GM21786 (cell line): ENCODE data around the gene PACS1.

Experiments used
- ATAC-seq: cut with Tn5 transposase; IDR thresholded peaks from one replicate; pipeline ENCODE4 v1.9.1; 2021; ENCODE audit not compliant: unreplicated experiment

The PACS1 gene

DNA sequence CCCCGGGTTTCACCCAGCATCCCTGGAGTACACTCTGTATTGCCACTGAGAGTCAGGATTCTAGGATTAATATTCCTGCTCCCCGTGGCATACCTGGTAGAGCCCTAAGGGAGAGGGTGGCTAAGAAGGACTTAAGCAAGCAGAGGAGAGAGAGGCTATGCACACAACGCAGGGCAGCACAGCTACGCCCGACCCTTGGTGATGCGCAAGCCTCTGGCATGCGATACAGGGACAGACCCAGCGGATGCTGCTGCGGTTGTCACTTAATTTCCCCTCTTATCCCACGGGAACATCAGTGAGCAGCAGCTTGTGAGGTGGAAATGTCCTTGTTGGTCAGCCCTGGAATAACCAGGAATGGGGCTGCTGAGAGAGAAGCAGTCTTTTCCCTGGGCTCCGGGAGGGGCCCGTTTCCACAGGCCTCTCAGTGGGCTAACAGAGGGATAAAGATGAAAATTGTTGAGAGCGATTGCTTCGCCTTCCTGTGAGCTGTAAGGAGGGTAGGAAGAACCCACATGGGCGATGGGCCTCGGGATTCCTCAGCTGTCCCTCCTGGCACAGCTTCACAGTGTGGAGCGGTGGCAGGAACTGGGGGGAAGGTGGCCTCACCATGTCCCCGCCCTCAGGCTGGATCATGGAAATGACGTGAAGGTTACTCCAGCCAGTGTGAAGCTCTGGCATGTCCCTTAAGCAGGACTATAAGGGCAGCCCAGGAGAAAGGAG, 149.9 kb downstream of the PACS1 start:
- ATAC-seq: no peak

DNA sequence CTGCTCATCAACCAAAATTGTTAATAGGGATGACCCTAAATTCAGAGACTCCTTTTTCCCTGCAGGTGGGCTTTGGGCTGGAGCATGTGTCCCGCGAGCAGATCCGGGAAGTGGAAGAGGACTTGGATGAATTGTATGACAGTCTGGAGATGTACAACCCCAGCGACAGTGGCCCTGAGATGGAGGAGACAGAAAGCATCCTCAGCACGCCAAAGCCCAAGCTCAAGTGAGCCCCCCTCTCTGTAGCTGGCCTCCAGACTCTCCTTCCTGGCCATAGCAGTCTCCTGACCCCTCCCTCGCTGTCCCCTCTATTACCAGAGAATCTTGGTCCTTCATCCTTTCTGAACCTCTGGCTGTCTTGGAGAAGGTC, 150.5 kb downstream of the PACS1 start:
- no peak for ATAC-seq

DNA sequence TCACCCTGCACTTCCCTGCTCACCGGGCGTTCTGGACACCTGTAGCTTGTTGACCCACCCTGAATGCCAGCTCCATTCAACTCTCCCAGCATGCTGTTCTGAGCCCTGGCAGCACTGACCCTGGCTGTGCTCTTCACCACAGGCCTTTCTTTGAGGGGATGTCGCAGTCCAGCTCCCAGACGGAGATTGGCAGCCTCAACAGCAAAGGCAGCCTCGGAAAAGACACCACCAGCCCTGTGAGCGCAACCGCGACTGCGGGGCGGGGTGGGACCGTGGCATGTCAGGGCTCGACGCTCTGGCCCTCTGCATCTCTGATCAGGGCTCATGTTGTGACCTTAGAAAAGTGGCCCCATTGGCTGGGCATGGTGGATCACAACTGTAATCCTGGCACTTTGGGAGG, 150.9 kb downstream of the PACS1 start:
- ATAC-seq: no peak

DNA sequence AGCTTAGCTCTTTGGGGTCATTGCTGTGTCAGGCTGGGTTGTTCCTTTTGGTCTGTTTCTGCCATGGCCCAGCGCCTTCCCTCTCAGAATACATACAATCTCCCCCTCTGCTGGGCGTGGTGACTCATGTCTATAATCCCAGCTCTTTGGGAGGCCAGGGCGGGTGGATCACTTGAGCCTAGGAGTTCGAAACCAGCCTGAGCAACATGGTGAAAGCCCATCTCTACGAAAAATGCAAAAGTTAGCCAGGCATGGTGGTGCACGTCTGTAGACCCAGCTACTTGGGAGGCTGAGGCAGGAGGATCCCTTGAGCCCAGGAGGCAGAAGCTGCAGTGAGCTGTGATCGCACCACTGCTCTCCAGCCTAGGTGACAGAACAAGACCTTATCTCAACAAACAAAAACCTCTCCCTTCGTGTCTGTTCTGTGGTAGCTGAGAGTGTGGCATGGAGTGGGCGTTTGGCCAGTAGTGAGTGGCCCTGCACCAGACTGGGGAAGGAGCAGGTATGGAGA, 151.7 kb downstream of the PACS1 start:
- no peak for ATAC-seq

DNA sequence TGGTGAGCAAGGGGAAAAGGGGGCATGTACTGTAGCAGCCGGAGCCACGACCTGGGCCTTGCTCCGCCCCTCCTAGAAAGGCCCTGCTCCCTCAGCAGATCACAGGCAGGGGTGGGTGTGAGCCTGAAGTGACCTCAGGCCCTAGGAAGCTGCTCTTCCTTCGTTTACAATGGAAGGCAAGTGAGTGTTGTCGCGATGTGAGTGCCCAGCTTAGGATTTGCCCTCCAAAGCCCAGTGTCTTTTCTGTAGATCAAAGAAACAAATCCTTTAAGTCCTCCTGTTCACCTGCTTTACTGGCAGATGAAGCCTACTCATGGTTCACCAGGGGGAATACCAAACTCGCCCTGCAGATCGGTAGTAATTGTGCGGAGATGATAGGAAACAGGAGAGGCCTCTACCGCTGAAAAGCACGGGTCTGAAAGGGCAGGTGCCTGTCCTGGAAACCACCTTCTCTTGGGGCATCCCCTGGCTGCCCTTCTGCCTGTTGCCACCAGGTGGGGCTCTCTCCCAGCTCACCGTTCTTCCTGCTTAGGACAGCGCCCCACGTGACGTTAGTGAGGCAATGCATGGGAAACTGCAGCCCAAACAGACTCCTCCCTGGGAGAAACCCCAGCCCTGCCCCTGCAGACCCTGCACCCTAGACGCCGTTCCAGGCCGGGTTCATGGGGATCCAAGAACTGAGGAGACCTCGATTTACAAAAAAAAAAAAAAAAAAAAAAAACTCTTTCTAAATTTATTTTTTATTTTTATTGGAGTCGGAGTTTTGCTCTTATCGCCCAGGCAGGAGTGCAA, 152.5 kb downstream of the PACS1 start:
- ATAC-seq: peak; percentile 85

DNA sequence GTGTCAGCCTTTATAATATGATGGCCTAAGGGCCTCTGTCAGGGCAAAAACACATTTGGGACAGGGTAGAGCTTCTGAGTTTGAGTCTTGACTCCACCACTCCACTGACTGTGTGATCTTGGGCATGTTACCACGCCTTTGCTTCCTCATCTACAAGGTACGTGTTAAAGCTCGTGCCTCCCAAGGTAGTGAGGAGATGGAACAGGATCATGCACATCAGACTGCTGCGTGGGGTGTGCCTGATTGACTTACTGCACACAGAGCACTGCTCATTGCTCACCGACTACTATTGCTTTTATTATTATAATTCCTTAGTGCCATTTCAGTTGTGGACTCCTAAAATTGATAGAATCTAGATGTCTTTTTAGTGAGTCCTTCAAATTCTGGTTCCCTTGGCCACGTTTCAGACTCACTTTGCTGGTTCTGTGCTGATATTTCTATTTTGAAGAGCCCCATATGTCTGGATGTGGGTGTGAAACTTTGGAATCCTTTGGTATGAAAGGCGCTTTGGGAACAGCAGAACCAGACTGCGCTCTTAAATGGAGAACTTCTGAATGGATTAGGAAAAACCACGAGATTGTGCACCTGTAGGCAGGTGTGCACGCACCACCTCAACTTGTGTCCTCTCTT, 154.3 kb downstream of the PACS1 start:
- no peak for ATAC-seq

DNA sequence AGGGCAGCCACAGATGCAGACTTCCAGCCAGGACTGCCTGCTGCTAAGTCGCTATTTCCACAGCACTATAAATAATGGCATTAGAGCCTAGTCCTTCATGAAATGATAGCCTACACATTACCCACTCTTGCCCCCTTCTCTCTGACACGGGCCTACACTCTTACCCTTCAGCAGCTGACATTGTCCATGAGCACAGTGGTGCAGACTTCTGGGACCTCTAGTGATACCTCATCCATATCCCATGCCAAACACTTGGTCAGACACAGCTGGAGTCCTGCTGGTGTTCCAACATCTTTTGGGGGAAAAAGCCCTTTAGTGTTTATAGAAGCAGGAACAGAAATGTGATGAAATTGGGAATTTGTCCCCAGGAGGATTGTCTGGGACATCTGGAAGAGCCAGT, 155.0 kb downstream of the PACS1 start:
- no peak for ATAC-seq

DNA sequence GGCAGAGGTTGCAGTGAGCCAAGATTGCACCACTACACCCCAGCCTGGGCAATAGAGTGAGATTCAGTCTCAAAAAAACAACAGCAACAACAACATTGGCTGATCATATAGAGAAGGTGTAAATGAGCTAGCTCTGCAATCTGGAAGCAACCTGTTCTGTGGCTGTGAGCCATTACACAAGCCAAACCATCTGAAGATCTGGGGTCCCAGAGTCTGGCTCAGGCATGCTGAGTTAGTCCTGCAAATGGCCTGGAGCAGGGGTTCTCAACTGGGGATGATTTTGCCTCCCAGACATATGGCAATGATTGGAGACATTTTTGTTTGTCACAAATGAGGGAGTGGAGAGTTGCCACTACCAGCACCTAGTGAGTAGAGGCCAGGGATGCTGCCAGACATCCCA, 156.0 kb downstream of the PACS1 start:
- ATAC-seq: no peak

DNA sequence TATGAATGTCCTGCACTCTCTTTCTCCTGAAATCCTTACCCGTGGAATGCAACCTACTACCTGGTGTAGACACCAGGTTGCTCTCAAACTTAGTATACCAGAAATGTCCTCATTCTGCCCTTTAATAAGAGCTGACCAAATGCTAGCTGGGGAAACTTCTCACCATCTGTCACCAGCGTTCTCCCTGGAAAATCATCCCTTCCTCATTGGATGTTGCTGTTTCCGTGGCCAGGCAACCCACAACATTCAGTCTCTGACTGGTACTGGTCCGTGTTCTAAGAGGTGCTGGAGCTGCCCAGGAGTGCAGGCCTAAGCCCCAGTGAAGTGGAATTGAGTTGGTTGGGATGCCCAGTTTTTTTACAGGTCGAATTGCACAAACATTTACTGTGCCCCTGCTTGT, 157.6 kb downstream of the PACS1 start:
- ATAC-seq: no peak

DNA sequence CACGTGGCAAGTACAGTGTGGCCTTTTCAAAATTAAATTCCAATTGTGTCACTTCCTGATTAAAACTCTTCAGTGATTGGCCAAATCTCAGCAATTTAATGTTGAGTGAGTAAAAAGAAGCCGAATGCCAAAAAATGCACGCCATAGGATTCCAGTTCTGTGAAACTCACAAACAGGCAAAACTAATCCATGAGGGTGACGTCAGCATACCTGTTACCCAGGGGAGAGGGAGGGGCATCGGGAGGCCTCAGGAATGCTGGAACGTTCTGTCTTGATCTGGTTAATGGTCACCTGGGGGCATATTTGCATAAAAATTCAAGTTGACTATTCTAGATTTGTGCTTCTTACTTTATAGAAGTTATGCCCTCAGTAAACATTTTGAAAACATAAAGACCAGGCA, 158.4 kb downstream of the PACS1 start:
- no peak for ATAC-seq

DNA sequence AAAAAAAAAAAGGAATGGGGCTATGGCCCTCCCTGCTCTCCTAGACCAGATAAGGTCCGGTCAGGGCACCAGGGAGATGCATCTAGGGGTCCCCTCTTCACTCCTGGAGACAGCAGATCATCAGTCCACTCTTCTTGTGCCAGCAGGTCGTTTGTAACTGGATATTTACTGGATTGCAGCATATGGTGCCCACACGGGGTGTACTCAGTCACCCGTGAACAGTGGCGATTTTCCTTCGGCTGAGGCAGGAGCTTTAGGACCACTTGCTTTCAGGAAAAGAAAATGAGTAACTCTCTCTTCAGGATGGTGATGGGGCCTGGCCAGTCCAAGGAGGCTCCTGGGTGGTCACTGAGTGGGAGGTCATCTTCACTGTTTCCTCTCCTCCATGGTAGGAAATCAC, 160.1 kb downstream of the PACS1 start:
- no peak for ATAC-seq

DNA sequence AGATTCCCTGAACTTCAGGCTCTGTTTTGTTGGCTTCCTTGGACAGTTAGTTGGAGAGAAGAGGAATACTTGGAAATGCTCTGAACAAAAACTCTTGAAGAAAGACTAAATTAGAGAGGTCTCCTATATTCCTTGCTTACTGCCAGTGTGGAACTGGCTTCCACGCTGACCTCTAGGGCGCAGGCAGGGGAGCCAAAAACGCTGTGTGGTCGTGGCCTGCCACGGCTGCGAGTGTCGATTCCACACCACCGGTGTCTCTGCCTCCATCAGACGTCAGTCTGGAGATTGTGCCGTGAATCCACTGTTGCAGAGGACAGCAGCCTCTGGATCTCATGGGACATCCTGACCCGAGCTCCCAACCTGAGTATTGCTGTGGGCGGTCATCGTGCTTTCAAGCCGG, 160.9 kb downstream of the PACS1 start:
- ATAC-seq: no peak

DNA sequence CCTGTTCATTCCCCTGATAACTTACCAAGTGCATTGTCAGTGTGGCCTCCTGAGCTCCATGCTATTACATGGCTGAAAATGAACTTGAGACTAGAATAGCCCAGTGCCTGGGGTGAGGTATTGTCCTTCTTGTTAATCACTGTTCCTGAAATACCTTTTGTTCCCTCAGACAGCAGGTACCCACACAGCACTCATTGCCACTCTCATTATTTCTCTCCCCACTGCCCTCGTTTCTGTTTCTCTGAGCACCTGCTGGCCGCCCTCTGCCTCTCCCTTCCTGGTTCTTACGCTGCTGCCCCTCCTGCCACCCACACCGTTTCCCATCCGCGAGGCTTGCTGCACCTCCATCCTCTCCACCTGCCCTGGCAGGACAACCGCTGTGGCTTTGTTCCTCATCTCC, 161.5 kb downstream of the PACS1 start:
- ATAC-seq: no peak

DNA sequence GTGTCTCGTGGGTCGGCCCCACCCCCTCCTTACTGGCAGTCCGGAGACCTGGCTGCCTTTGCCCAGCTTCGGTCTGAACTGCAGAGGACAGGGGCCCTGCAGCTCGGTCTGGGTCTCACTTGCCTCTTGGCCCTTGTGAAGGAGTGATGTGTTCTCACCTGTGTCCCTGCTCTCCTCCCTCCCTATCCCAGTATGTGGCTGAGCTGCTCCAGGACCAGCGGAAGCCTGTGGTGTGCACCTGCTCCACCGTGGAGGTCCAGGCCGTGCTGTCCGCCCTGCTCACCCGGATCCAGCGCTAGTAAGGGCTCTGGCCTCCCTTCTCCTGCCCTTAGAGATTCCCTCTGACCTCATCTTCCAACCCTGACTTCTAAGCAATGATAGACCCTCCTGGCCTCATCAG, 162.7 kb downstream of the PACS1 start:
- ATAC-seq: no peak

DNA sequence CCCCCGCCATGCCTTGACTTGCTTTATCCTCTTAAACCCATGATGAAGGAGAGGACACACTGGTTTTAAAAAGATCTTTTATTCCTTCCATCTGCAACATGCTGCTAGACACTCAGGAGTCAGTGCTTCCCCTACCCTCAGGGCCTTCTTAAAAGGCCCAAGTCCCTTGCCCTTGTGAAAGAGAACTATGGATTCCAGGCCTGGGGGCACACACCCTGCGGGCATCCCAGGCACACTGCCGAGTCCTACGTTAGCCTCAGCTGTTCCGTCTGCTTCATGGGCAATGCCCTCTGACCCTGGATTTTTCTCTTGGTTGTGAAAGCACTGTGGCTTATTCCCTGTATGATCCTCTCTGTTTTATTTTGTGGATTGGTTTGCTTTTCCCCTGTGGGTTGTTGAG, 163.2 kb downstream of the PACS1 start:
- ATAC-seq: no peak

DNA sequence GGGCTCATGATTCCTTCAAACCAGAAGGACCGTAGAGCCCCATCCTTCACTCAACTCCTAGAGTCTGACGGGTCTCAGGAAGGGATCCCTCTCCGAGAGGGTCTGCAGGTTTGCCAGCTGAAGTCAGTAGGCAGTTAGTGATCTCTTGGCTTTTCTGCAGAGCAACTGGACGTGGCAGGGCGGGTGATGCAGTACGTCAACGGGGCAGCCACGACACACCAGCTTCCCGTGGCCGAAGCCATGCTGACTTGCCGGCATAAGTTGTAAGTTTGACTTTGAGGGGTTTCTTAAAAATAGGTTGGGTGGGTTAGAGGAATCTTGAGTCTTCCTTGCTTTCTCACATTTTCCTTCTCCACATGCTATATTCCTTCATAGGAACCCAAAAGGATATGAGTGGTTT, 165.1 kb downstream of the PACS1 start:
- no peak for ATAC-seq

DNA sequence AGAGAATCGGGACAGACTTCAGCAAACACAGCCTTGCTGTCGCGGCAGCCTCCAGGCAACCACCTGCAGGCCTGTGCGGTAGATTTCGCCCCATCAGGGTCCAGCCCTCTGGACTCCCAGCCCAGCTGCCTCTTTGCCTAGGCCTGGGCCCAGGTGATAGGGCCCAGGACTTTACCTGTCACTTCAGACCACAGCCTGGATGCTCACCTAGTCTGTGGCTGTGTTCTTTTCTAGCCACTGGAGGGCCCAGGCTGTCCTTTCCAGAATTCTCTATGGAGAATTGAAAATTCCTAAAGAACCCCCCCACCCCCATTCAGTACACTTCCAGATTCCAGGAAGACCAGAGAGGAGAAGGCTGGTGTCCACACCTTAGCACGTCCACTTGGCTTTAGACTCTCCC, 167.8 kb downstream of the PACS1 start:
- ATAC-seq: no peak

DNA sequence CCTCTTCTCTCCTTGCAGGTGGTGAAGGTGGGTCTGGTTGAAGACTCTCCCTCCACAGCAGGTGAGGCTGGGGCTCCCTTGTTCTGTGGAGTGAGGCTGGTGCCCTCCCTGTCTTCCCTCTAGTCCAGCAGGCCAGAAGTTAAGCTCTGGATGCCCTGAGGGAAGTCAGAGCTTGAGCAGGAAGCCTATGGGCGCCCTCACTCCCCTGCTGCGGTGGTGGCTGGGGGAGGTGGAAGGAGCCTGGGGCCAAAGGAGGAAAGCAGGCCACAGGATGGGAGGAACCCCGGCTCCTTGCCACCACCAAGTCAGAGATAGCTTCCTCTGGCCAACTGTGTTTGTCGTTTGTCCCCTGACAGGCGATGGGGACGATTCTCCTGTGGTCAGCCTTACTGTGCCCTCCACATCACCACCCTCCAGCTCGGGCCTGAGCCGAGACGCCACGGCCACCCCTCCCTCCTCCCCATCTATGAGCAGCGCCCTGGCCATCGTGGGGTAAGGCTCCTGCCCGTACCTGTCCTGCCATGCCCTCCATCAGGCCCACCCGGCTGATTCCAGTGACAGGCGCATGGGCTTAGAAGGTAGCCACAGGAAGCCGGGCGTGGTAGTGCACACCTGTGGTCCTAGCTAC, 168.8 kb downstream of the PACS1 start:
- no peak for ATAC-seq

DNA sequence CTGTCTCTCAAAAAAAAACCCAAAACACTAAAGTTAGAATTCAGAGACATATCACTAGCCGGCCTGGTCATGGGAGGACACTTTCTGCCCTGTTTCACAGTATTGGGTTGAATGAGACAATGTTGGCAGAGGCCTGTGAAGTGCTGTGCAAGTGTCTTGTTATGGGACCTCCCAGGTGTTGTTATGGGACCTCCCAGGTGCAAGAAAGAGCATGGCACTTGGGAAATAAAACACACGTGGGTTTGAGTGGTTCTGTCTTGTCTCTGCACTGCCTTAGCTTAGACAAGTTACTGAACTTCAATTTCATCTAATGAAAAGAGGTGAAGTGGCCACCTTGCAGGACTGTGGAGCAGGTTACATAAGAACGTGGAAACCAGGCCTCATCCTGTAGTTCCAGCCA, 169.4 kb downstream of the PACS1 start:
- no peak for ATAC-seq

DNA sequence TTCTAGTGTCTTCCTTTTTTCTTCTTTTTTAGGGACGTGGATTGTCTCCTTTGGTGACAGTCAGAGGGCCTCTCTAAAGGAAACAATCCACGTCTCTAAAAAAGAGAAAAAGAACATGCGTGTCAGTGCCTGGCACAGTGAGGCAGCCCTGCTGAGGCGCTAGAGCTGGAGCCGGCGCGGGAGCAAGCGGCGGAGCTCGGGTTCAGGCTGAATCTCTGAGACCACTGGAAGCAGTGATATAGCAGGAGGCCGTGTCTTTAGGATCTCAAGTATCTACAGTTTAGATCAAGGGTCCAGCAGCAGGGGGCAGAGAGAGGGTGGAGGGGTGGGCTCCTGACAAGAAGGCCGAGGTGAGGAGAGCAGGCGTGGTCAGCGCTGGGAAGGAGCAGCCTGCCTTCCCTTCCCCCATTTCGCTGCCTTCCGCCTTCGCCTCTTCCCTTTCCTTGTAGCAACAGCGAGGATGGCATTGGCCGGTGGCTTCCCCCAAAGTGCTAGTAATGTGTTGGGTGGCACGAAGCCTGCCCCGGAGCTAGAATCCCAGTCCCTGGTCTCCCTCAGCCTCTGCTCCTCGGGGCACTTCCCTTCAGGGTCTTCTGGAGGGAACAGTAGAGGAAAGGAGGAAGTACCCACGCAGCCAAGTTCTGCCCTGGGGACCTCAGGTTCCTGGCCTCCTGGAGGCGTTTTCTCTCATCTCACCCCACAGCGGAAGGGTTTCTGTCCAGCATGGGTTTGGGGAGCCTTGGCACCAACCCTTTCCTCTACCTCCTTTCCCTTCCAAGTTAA, 170.1 kb downstream of the PACS1 start:
- ATAC-seq: no peak

DNA sequence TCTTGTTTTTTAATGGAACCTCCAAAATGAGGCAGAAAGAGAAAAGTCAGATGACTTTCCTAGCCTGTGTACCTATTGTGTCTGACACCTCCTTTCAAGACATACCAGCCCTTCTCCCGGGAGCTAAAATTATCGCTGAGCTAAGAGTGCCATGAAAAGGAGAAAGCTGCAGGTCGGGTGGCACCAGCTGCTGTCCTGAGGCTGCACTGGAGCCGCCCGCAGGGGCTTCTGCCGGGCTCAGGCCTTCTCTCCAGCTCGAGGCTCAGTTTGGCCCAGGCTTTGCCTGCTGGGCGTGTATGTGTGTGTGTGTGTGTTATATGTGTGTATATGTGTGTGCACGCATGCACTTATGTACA, 170.7 kb downstream of the PACS1 start:
- ATAC-seq: no peak
